H1 (cell line): Measurements from ENCODE around the gene MEGF11. TPM values are rescaled to one million over a fixed set of nuclear protein-coding genes. Genes with fewer than 3 reads are reported as not detected.

Experiments used
- EP300 ChIP-seq, 2 experiments: IDR thresholded peaks; 1 replicate in 1 of 2; 2 replicates in 1 of 2; pipeline ENCODE4 v1.6.1; 2011 to 2012; ENCODE audit warnings: low read depth in 2 of 2, low read length in 2 of 2, mild to moderate bottlenecking in 2 of 2, borderline replicate concordance in 1 of 2, inconsistent platforms in 1 of 2, moderate library complexity in 1 of 2
- GTF2F1 ChIP-seq: IDR thresholded peaks from 2 replicates; pipeline ENCODE4 v1.6.1; 2012; ENCODE audit warnings: low read depth, low read length, improper control_type of control experiment, borderline replicate concordance
- KDM5A ChIP-seq: fragments of 200-600 bp; IDR thresholded peaks from 2 replicates; pipeline ENCODE4 v1.7.1; 2012; ENCODE audit warnings: mild to moderate bottlenecking, low read length, inconsistent platforms, mixed read lengths
- NANOG ChIP-seq: IDR thresholded peaks from 2 replicates; pipeline ENCODE4 v1.6.1; 2011; ENCODE audit warnings: low read length, low read depth, mild to moderate bottlenecking, inconsistent platforms; ENCODE audit not compliant: insufficient read depth, poor library complexity, severe bottlenecking
- RBBP5 ChIP-seq: IDR thresholded peaks from 2 replicates; pipeline ENCODE4 v1.7.1; 2012; ENCODE audit warnings: low read depth, mild to moderate bottlenecking, inconsistent platforms, low read length, moderate library complexity, borderline replicate concordance
- SP1 ChIP-seq: IDR thresholded peaks from 2 replicates; pipeline ENCODE4 v1.6.1; 2011; ENCODE audit warnings: low read depth, low read length
- SP4 ChIP-seq: IDR thresholded peaks from 2 replicates; pipeline ENCODE4 v1.6.1; 2012; ENCODE audit warnings: low read length, inconsistent platforms
- TAF1 ChIP-seq: IDR thresholded peaks from 2 replicates; pipeline ENCODE4 v1.6.1; 2011; ENCODE audit warnings: mild to moderate bottlenecking, low read depth, low read length
- polyA plus RNA-seq, 7 experiments: library from polyadenylated mRNA; depleted of rRNA in 3 of 7; stranded (reverse) in 5 of 7; unstranded in 2 of 7; fragments of >200 nt in 5 of 7; fragments of 200-250 nt in 2 of 7; gene quantifications; 1 replicate in 5 of 7; 2 replicates in 1 of 7; 4 replicates in 1 of 7; pipeline versions ENCODE4 v1.2.1 to v1.2.3, GENCODE V29; 2011 to 2013; ENCODE audit warnings: missing spikeins in 2 of 7, mixed read lengths in 2 of 7
- total RNA-seq: library from RNA; stranded (reverse); fragmentation: NEBNext Ultra II Directional; extraction: Animal tissue kit (Norgen Biotek cat#: 25700); gene quantifications from 2 replicates; pipeline ENCODE4 v1.2.1, GENCODE V29; 2021
- TF ChIP-seq, protein P1 (sequence below): fragments of 300-600 bp; sonication (generic); IDR thresholded peaks from 2 replicates; pipeline ENCODE4 v1.7.1; 2012; ENCODE audit warnings: low read length, moderate library complexity, mild to moderate bottlenecking, inconsistent platforms; ENCODE audit not compliant: insufficient replicate concordance

The MEGF11 gene
- total and polyA plus RNA-seq, 2 of the 8 experiments (the other 6 are each of a cell fraction or from before 2014, with no cell fraction given): 4.4 to 4.8 TPM

DNA sequence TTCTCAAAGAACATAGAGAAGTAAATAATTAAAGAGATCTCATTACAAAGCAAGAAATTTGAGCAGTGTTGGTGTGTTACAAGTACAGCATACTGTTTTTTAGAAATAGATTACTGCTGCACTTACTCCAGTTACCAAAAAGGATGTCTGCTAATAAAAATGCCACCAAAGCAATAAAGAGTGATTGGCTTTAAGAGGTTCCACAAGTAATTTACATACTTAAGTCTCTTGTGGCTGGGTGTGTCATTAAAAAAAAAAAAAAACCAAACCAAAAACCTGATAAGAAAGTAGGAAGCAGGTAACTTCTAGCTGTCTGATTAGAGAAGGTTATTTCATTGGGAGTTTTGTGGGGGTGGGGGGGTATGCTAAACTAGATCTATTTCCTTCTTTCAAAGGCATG, 369.0 kb downstream of the MEGF11 start (continued):
- TF ChIP-seq, protein P1, sequence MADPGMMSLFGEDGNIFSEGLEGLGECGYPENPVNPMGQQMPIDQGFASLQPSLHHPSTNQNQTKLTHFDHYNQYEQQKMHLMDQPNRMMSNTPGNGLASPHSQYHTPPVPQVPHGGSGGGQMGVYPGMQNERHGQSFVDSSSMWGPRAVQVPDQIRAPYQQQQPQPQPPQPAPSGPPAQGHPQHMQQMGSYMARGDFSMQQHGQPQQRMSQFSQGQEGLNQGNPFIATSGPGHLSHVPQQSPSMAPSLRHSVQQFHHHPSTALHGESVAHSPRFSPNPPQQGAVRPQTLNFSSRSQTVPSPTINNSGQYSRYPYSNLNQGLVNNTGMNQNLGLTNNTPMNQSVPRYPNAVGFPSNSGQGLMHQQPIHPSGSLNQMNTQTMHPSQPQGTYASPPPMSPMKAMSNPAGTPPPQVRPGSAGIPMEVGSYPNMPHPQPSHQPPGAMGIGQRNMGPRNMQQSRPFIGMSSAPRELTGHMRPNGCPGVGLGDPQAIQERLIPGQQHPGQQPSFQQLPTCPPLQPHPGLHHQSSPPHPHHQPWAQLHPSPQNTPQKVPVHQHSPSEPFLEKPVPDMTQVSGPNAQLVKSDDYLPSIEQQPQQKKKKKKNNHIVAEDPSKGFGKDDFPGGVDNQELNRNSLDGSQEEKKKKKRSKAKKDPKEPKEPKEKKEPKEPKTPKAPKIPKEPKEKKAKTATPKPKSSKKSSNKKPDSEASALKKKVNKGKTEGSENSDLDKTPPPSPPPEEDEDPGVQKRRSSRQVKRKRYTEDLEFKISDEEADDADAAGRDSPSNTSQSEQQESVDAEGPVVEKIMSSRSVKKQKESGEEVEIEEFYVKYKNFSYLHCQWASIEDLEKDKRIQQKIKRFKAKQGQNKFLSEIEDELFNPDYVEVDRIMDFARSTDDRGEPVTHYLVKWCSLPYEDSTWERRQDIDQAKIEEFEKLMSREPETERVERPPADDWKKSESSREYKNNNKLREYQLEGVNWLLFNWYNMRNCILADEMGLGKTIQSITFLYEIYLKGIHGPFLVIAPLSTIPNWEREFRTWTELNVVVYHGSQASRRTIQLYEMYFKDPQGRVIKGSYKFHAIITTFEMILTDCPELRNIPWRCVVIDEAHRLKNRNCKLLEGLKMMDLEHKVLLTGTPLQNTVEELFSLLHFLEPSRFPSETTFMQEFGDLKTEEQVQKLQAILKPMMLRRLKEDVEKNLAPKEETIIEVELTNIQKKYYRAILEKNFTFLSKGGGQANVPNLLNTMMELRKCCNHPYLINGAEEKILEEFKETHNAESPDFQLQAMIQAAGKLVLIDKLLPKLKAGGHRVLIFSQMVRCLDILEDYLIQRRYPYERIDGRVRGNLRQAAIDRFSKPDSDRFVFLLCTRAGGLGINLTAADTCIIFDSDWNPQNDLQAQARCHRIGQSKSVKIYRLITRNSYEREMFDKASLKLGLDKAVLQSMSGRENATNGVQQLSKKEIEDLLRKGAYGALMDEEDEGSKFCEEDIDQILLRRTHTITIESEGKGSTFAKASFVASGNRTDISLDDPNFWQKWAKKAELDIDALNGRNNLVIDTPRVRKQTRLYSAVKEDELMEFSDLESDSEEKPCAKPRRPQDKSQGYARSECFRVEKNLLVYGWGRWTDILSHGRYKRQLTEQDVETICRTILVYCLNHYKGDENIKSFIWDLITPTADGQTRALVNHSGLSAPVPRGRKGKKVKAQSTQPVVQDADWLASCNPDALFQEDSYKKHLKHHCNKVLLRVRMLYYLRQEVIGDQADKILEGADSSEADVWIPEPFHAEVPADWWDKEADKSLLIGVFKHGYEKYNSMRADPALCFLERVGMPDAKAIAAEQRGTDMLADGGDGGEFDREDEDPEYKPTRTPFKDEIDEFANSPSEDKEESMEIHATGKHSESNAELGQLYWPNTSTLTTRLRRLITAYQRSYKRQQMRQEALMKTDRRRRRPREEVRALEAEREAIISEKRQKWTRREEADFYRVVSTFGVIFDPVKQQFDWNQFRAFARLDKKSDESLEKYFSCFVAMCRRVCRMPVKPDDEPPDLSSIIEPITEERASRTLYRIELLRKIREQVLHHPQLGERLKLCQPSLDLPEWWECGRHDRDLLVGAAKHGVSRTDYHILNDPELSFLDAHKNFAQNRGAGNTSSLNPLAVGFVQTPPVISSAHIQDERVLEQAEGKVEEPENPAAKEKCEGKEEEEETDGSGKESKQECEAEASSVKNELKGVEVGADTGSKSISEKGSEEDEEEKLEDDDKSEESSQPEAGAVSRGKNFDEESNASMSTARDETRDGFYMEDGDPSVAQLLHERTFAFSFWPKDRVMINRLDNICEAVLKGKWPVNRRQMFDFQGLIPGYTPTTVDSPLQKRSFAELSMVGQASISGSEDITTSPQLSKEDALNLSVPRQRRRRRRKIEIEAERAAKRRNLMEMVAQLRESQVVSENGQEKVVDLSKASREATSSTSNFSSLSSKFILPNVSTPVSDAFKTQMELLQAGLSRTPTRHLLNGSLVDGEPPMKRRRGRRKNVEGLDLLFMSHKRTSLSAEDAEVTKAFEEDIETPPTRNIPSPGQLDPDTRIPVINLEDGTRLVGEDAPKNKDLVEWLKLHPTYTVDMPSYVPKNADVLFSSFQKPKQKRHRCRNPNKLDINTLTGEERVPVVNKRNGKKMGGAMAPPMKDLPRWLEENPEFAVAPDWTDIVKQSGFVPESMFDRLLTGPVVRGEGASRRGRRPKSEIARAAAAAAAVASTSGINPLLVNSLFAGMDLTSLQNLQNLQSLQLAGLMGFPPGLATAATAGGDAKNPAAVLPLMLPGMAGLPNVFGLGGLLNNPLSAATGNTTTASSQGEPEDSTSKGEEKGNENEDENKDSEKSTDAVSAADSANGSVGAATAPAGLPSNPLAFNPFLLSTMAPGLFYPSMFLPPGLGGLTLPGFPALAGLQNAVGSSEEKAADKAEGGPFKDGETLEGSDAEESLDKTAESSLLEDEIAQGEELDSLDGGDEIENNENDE: no peak
- no peak for TF ChIP-seq RBBP5
- TF ChIP-seq SP4: no peak
- TF ChIP-seq KDM5A: no peak
- TF ChIP-seq GTF2F1: no peak
- no peak for TF ChIP-seq NANOG
- no peak for TF ChIP-seq TAF1
- no peak for TF ChIP-seq EP300 (IDR thresholded peaks at IDR 0.05; ENCODE audit: borderline replicate concordance in 1 of 2, low read depth in 2 of 2, low read length in 2 of 2)
- TF ChIP-seq SP1: no peak
